DMS53 treated with DMSO at 0.1 percent for 48 hours (cell line): ENCODE data around the gene PCYT2.
"Not testable (repeated sequence)": the region's sequence is repeated elsewhere in the genome, so short reads cannot be mapped to it uniquely, and the experiment has no call there.

Experiments used
- DNase-seq: peaks from one replicate; lab custom pipeline; 2025; ENCODE audit not compliant: unreplicated experiment; lab: John Stamatoyannopoulos, UW

The PCYT2 gene

DNA sequence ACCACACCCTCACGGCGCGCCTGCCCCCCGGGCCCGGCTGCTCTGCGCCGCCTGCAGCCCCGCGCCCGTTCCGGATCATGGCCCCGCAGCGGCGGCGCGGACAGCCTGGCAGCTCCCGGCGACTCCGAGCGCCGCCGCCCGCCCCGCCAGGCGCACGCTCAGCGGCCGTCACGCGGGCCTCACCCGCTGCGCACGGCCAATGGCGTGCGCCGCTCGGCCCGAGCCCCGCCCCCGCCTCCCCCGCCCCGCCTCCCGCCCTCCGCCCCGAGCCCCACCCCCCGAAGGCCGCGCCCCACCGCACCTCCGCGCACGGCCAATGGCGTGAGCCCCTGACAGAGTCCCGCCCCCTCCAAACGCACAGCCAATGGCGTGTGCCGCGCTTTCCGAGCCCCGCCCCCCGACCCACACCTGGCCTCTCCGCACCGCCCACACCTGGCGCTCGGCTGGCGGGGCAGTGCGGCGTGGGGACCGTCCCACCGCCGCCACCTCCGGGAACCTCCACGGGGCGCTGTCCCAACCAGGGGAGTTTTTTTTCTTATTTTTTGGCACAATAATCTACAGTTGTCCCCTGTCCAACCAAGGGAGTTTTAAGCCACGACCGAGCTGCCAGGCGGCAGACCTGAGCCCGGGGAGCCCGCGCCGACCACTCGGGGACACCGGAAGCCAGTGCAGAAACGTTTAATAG lies at the start of gene PCYT2:
Gene PCYT2 (minus strand): TSS at position 123 of the 685 bp plus-strand sequence. CDS start 44 bp downstream, at position 79.
- peak; percentile 85 for DNase-seq

DNA sequence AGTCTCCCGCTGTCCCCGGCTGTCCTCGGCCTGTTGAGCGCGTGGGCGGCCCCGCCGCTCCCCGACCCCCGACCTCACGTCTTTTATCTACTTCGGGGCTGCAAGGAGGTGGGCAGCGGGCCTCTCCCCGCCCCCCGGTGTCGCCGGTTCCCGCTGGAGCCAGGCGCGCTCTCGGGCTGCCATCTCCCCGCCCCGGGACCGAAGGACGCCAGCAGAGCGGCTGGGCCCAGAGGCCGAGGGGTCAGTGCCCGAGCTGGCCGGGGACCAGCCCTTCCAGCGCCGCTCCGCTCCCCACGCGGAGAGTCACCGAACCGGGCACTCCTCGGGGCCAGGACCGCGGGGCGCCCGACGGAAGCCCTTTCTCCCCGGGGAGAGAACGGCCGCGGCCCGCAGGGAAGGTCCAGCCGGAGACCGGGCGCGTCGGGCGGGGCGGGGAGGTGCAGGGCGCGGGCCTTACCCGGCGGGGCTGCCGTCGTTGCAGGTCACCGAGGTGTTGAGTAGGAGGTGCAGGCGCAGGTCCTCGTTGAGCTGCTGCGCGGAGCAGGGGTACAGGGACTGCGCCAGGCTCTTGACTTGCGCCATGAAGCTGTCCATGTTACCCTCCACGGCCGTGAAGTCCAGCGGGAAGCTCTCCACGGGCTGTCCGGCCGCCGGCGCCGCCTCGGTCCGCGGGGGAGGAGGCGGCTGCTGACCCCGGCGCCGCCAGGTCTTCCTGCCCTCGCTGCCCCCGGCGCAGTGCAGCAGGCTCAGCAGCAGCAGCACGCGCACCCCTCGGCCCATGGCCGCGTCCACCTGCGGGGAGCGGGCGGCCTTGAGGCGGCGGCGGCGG lies 49.1 kb upstream of the PCYT2 start:
- peak; percentile 17 for DNase-seq

DNA sequence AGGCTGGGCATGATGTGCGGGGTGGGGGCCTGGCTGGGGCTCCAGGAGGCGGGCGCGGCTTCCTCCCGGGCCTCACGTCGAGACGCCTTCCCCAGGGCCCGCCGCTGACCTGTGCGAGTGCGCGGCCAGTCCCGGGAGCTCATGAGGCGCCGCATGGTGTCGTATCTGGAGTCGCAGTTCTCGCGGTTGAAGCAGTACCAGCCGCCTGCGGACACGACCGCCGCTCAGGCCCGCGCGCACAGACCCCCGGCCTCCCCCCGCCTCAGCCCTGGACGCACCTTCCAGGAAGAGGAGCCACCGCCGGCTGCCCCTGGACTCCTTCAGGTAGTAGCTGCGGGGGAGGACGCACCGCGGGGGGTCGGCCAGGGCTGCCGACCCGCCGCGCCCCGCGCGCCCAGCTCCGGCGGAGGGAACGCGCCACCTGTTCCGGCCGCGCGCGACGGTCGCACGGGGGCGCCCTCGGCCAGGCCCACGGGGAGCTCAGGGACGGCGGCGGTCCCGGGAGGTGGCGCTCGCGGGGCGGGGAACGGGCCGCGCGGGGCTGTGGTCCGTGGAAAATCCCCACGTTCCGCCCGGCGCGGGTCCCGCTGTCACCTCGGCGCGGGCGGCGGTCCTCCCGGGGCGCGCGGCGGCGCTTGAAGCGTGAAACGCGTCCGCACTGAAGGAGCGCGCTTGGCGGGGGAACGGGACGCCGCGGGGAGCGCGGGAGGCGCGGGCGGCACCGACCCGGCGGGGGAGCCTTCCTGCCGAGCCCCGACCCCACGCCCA lies 48.3 kb upstream of the PCYT2 start:
- peak; percentile 26 for DNase-seq

DNA sequence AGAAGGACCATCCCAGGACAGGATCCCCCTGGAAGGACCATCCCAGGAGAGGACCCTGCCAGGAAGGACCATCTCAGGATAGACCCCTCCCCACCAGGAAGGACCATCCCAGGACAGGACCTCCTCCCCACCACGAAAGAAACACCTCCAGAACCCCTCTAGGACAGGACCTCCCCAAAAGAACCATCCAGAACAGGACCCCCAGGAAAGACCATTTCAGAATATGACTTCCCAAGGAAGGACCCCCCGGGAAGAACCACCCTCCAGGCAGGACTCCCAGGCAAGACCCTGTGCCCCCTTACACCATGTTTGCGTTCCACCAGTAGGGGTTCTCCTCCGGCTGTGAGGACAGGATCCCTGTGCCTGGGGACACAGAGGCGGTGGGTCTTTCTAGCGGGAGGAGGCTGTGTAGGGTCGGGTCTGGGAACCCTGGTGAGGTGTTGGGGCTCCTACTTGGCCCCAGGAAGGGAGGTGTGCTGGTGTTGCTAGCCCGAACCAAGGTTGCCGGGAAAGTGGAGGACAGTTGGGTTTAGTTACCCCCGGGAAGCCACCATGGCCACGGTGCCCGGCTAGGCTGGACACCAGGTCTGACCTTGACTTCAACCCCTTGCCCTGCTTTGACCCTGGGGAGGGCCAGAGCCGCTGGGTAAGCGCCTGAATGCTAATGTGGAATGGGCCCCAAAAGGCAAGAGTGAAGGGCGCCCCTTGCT lies 47.6 kb upstream of the PCYT2 start:
- DNase-seq = no peak

DNA sequence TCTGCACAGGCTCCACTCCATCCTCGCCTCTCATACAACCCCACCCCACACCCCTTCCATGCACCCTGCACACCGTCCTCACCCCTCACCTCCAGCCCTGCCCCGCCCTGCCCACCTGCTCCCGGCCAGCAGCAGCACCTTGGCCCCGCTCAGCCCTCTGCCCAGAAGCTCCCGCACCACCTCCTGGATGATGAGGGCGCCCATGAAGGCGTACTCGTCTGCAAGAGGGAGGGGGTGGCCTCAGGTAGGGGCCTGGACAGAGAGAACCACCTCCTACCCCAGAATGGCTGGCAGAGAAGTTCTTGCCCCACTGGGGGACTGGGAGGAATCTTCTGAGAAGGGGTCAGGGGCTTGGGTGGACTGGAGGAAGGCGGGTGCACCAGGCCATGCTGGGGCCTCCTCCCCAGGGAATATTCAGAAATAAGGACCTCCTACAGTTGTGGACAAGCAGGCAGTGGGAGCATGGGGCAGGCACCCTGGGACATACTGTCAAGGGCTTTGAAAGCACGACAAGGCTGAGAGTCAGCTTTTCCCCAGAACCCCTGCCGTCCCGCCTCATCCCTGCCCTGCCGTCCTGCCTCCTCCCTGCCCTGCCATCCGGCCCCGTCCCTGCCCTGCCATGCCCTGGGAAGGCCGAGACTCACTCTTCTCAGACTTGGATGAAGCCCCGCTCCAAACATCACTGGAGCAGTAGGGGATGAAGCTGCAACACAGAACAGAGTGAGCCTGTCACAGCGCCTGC lies 46.7 kb upstream of the PCYT2 start:
- DNase-seq = no peak

DNA sequence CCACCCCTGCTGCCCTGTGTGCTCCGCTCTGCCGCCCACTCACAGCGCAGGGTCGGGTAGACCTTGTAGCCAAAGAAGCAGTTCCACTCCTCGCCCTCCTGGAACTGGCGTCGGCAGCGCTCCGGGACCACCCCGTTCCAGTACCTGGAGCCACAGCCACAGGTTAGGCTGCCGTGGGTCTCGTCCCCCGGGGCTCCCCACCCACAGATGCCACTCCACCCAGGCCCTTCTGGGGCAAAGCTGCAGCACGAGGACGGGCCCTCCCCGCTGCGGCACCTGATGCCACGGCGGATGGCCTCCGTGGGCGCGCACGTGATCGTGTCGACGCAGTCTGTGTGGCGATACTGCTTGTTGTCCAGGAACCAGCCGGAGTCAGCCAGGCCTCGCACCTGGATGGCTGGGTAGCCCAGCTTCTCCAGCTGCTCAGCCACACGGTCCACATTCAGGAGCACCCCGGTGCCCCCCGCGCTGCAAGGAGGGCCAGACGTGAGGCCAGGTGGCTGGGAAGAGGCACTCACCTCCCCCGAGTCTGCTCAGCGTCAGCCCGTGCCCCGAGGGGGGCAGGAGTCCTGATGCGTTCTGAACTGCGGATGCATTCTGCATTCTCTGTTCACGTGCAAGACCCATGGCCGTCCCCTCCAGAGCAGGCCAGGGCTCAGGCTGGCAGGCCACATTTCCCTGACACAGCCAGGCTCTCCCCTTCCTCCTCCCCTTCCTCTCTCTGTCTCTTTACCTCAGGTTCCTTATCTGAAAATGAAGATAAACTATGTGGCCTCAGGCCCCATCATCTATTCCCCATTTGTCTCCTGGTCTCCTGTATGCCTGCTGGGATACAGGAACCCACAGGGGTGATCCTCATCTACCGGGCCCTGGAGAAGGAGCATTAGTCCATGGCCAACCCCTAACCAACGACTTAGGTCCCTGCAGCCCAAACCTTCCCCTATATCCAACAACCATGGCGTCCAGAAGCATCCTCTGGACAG lies 45.7 kb upstream of the PCYT2 start:
- no peak for DNase-seq

DNA sequence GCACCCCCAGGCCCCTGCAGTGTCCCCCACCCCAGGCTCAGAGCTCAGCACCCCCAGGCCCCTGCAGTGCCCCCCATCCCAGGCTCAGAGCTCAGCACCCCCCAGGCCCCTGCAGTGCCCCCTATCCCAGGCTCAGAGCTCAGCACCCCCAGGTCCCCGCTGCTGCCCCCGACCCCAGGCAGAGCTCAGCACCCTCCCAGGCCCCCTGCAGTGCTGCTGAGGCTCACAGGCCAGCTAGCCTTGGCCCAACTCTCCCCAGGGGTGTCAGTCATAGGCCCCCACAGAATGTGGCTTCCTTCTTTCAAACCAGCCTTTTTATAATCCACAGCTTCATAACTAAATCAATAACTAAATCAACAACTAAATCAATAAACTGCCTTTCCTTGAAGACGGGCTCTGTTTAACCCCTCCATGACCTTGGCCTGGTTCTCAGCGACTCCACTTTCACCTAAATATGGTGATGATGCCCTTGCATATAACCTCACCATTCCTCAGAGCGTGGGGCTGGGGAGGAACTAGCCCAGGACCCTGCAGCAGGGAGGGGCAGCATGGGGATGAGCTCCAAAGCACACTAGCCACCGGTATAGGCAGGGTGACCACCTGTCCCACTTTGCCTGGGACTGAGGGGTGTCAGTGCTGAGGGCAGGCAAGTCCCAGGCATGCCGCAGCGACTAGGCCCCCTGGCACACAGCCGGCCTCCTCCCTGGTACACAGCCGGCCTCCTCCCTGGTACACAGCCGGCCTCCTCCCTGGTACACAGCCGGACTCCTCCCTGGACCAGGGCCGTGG lies 44.8 kb upstream of the PCYT2 start:
- no peak for DNase-seq

DNA sequence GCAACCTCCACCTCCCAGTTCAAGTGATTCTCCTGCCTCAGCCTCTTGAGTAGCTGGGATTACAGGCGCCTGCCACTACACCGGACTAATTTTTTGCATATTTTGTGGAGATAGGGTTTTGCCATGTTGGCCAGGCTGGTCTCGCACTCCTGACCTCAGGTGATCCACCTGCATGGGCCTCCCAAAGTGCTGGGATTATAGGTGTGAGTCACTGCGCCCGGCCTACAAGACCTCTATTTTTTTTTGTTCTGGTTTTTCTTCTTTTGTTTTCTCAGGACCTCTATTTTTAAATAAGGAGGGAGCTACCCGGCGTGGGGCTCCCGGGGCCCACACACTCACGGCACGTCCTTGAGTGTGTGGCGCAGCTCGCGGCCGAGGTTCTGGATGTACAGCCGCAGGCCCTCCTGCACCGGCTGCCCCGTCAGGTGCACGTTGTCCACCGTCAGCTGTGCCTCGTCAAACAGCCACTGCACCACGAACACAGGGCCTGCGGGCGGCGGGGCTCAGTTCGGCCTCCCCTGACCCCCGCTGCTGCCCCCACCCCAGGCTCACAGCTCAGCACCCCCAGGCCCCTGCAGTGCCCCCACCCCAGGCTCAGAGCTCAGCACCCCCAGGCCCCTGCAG lies 44.0 kb upstream of the PCYT2 start:
- DNase-seq = no peak

DNA sequence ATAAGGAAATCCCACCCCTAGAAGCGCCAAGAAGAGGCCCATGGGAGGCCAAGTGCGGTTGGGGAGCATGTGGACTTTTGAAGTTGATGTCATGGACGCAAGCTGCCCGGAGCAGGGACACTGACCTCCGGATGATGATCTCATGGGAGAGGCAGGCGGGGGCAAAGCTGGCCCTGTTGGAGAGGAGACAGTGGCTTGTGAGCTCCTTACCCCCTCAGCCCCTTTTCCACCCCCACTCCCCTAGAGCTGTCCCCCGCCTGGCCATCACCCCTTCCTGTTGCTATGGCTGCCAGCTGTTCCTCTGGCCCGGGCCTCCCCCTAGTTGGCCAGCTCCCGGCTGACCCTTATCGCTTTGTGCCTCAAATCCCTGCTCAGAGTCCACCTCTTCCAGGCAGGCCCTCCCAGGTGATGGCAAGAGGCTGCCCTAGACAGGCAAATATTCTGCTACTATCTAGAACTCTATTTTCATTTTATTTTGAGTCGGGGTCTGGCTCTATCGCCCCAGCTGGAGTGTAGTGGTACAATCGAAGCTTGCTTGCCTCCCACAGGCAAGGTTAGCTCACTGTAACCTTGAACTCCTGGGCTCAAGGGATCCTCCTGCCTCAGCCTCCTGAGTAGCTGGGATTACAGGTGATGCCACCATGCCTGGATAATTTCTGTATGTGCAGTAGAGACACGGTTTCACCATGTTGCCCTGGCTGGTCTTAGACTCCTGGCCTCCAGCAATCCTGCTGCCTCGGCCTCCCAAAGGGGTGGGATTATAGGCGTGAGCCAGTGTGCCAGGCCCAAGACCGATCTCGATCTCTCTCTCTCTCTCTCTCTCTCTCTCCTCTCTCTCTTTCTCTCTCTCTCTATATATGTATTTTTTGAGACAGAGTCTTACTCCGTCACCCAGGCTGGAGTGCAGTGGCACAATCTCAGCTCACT lies 43.2 kb upstream of the PCYT2 start:
- no peak for DNase-seq

DNA sequence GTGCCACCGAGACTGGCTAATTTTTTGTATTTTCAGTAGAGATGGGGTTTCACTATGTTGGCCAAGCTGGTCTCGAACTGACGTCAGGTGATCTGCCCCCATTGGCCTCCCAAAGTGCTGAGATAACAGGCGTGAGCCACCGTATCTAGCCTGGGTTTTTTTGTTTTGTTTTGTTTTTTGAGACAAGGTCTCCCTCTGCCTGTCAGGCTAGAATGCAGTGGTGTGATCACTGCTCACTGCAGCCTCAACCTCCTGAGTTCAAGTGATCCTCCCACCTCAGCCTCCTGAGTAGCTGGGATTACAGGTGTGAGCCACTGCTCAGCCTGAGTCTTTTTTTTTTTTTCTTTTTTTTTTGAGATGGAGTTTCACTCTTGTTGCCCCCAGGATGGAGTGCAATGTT lies 42.2 kb upstream of the PCYT2 start:
- not testable (repeated sequence) for DNase-seq

DNA sequence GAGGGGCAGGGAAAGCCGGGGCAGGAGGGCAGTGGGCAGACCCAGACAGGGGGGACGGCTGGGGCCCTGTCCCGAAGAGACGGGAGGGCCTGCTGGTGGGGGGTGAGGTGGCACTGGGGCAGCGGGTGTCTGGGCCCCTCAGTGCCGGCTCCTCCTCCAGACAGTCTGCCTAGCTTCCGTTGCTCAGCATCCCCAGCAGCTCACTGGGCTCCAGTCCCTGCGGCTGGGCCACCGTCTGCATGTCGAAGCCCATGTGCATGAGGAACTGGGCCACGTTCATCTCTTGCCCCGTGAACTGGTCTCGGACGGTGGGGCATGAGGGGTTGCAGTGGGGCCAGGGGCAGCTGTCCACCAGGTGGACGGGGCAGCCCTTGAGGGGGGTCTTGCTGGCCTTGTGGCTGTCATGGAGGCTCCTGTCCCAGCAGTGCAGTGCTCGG lies 41.6 kb upstream of the PCYT2 start:
- DNase-seq = no peak

DNA sequence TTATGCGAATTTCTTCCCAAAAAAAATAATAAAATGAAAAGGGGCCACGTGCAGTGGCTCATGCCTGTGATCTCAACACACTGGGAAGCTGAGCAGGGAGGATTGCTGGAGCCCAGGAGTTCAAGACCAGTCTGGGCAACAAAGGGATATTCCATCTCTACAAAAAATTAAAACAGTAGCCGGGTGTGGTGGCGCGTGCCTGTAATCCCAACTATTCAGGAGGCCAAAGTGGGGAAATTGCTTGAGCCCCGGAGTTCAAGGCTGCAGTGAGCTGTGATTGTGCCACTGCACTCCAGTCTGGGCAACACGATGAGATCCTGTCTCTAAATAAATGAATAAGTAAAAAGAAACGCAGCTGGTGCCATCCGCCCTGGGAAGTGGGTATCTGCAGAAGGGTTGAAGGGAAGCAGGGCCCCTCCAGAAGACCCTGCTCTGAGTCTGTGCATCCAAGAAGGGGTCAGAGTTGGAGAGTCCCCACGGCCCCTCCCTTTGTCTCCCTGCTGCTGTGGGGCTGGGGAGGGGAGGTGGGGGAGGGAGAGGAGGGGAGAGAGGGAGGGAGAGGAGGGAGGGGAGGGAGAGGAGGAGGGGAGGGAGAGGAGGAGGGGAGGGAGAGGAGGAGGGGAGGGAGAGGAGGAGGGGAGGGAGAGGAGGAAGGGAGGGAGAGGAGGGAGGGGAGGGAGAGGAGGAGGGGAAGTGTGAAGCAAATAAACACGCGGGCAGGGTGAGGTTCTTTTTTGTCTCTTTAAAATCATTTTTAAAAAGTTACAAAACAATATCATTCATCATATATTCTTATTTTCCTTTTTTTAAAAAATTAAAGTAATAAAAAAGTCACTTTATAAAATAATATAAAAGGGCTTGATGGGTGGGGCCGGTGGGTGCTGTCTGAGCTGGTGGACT lies 40.8 kb upstream of the PCYT2 start:
- DNase-seq = no peak

DNA sequence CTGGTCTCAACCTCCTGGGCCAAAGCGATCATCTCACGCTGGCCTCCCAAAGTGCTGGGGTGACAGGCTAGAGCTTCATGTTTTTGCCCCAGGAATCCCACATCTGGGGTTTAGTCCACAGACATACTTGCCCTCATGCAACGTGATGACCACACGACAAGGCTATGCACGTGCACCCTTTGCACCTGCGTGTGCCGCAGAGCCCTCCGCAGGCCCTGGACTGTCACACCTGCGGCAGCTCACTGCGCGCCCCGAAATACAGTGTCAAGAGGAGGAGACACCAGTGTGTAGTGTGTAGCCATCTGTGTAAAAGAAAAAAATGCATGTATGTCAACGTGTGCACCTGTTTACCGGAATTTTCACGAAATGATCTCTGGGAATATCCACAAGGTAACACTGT lies 39.3 kb upstream of the PCYT2 start:
- no peak for DNase-seq

DNA sequence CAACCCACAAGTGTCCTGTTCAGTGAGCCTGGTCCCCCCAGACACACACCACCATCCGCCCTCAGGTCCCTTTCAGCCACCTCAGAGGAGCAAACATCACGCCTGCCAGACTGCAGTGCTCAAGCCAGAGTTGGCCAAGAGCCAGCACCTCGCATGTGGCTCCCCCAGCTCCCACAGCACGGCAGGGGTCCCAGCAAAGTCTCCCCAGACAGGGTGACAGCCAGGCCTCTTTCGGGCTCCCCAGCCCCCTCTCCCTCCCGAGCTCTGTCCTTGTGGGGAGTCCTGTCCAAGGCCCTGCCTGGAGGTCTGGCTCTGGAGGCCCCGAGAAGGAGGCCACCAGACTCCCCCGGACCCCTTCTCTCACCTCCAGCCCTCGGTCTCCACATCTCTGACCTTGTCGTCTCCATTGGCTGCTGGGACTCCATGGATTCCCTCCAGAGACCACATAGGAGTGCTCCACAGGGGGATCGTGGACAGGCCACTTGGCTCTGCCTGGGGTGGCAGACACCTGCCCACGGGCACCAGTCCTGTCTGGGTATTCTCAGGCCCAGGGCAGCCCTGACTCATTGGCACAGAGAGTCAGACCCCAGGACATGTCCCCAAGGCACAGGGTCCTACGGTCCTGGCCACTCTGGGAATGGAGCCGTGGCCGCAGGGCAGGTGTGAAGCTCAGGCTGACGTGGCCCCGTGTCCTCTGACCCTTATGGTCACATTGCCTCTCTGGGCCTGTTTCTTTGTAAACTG lies 37.6 kb upstream of the PCYT2 start:
- no peak for DNase-seq

DNA sequence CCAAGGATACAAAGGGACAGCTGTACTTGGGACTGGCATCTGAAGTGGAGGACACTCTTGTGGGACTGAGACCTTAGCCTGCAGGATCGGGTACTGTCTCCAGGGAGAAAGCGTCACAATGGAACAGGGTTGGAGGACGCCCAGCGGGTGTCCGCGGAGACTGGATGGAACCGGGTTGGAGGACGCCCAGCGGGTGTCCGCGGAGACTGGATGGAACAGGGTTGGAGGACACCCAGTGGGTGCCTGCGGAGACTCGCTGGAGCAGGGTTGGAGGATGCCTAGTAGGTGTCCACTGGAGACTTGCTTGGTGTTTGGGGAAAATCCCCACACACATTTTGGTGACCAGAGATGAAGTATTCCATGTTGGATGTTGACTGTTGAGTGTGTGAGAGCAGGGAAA lies 36.0 kb upstream of the PCYT2 start, which contains the start of gene MYADML2:
Gene MYADML2 (minus strand): TSS at position 45 of the 400 bp plus-strand sequence. CDS start 5,492 bp downstream, outside the sequence.
- no peak for DNase-seq
